ENCODE data around the gene DPPA3.

DNA sequence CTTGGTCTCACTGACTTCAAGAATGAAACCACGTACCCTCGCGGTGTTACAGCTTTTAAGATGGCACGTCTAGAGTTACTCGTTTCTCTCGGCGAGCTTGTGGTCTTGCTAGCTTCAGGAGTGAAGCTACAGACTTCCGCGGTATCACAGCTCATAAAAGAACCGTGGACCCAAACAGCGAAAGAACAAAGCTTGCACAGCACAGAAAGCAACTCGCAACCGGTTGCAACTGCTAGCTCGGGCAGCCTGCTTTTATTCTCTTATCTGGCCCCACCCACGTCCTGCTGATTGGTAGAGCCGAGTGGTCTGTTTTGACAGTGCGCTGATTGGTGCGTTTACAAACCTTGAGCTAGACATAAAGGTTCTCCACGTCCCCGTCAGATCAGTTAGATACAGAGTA lies 40.2 kb downstream of the DPPA3 start:
- no peak for TF ChIP-seq ZFX (CRISPR knock-in tag; IDR thresholded peaks at IDR 0.05)
- no peak for TF ChIP-seq SP2 (IDR thresholded peaks at IDR 0.05; ENCODE audit: extremely low read depth, low read depth, low read length, poor library complexity, severe bottlenecking)
- no peak for TF ChIP-seq NRF1 (conservative IDR thresholded peaks at IDR 0.05 in 1 of 2, IDR thresholded peaks at IDR 0.05 in 1 of 2)
- TF ChIP-seq E2F4 (CRISPR knock-in tag; IDR thresholded peaks at IDR 0.05; ENCODE audit: low read depth) = no peak
- no peak for TF ChIP-seq CBX3 (IDR thresholded peaks at IDR 0.05; ENCODE audit: borderline replicate concordance in 1 of 2, low read length in 2 of 2)
- no peak for TF ChIP-seq EZH2 (IDR thresholded peaks at IDR 0.05; ENCODE audit: borderline replicate concordance, low read depth, low read length)
- no peak for TF ChIP-seq CREB1 (IDR thresholded peaks at IDR 0.05)
- no peak for TF ChIP-seq CREB1 (CRISPR knock-in tag; IDR thresholded peaks at IDR 0.05)
- TF ChIP-seq, protein P1, sequence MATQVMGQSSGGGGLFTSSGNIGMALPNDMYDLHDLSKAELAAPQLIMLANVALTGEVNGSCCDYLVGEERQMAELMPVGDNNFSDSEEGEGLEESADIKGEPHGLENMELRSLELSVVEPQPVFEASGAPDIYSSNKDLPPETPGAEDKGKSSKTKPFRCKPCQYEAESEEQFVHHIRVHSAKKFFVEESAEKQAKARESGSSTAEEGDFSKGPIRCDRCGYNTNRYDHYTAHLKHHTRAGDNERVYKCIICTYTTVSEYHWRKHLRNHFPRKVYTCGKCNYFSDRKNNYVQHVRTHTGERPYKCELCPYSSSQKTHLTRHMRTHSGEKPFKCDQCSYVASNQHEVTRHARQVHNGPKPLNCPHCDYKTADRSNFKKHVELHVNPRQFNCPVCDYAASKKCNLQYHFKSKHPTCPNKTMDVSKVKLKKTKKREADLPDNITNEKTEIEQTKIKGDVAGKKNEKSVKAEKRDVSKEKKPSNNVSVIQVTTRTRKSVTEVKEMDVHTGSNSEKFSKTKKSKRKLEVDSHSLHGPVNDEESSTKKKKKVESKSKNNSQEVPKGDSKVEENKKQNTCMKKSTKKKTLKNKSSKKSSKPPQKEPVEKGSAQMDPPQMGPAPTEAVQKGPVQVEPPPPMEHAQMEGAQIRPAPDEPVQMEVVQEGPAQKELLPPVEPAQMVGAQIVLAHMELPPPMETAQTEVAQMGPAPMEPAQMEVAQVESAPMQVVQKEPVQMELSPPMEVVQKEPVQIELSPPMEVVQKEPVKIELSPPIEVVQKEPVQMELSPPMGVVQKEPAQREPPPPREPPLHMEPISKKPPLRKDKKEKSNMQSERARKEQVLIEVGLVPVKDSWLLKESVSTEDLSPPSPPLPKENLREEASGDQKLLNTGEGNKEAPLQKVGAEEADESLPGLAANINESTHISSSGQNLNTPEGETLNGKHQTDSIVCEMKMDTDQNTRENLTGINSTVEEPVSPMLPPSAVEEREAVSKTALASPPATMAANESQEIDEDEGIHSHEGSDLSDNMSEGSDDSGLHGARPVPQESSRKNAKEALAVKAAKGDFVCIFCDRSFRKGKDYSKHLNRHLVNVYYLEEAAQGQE (IDR thresholded peaks at IDR 0.05; ENCODE audit: borderline replicate concordance) = no peak
- TF ChIP-seq, protein P1 (CRISPR knock-in tag; IDR thresholded peaks at IDR 0.05; ENCODE audit: low read depth) = no peak
- TF ChIP-seq, protein P2, sequence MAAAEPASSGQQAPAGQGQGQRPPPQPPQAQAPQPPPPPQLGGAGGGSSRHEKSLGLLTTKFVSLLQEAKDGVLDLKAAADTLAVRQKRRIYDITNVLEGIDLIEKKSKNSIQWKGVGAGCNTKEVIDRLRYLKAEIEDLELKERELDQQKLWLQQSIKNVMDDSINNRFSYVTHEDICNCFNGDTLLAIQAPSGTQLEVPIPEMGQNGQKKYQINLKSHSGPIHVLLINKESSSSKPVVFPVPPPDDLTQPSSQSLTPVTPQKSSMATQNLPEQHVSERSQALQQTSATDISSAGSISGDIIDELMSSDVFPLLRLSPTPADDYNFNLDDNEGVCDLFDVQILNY (CRISPR knock-in tag; IDR thresholded peaks at IDR 0.05) = no peak
- TF ChIP-seq, protein P3, sequence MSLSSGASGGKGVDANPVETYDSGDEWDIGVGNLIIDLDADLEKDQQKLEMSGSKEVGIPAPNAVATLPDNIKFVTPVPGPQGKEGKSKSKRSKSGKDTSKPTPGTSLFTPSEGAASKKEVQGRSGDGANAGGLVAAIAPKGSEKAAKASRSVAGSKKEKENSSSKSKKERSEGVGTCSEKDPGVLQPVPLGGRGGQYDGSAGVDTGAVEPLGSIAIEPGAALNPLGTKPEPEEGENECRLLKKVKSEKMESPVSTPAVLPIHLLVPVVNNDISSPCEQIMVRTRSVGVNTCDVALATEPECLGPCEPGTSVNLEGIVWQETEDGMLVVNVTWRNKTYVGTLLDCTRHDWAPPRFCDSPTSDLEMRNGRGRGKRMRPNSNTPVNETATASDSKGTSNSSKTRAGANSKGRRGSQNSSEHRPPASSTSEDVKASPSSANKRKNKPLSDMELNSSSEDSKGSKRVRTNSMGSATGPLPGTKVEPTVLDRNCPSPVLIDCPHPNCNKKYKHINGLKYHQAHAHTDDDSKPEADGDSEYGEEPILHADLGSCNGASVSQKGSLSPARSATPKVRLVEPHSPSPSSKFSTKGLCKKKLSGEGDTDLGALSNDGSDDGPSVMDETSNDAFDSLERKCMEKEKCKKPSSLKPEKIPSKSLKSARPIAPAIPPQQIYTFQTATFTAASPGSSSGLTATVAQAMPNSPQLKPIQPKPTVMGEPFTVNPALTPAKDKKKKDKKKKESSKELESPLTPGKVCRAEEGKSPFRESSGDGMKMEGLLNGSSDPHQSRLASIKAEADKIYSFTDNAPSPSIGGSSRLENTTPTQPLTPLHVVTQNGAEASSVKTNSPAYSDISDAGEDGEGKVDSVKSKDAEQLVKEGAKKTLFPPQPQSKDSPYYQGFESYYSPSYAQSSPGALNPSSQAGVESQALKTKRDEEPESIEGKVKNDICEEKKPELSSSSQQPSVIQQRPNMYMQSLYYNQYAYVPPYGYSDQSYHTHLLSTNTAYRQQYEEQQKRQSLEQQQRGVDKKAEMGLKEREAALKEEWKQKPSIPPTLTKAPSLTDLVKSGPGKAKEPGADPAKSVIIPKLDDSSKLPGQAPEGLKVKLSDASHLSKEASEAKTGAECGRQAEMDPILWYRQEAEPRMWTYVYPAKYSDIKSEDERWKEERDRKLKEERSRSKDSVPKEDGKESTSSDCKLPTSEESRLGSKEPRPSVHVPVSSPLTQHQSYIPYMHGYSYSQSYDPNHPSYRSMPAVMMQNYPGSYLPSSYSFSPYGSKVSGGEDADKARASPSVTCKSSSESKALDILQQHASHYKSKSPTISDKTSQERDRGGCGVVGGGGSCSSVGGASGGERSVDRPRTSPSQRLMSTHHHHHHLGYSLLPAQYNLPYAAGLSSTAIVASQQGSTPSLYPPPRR (CRISPR knock-in tag; IDR thresholded peaks at IDR 0.05; ENCODE audit: borderline replicate concordance) = no peak
- no peak for TF ChIP-seq RBM15 (IDR thresholded peaks at IDR 0.05; ENCODE audit: insufficient read depth, low read length)
- no peak for TF ChIP-seq IRF2 (CRISPR knock-in tag; IDR thresholded peaks at IDR 0.05)
- TF ChIP-seq CTCF (IDR thresholded peaks at IDR 0.05 in 2 of 3, conservative IDR thresholded peaks at IDR 0.05 in 1 of 3; ENCODE audit: insufficient read depth in 2 of 3, low read depth in 1 of 3, low read length in 3 of 3) = no peak
- no peak for TF ChIP-seq THAP7 (CRISPR knock-in tag; IDR thresholded peaks at IDR 0.05)

Measured in K562 (cell line).